Subcutaneous adipose tissue (tissue), 4 donors: ENCODE data around the gene LCLAT1. TPM values are rescaled to one million over a fixed set of nuclear protein-coding genes. Genes with fewer than 3 reads are reported as not detected.

Experiments used
- total RNA-seq, 4 donors: library from RNA; depleted of rRNA; stranded (reverse); fragments of >200 nt; gene quantifications; one replicate each; pipeline ENCODE4 v1.1.0, GENCODE V29; 2016
- TF ChIP-seq, protein P1 (sequence below): fragments of 450-650 bp; IDR thresholded peaks from one replicate; pipeline ENCODE4 v1.5.1; 2016; ENCODE audit warnings: low read depth, mild to moderate bottlenecking, control low read depth, antibody characterized with exemption, moderate library complexity

Gene LCLAT1
- total RNA-seq, 4 donors from 2014 or later: 4.0 to 12.4 (median 7.6) TPM

DNA sequence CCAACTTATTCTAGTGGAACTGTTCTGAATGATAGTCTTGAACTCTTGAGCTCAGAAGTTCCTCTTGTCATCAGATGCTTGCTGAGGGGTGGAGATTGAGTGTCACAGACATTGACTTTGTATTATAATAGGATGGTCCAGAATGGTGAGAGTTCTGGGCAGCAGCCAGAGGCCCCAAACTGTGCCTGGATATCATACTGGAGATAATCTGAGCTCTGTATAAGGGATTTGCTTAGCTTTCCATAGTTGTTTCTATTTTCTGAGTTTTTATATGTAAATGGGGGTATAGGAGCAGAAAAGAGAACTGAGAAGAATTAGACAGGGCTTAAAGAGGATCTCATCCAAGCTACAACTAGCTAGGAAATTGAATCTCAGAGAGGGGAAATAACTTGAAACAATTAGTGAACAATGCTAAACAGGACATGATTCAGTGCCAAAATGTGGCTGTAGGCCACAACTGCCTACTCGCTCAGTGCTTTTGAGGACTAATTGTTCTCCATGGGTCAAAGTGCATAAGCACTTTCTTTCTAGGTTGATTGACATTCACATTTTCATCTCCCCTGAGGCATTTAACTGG is 10.1 kb upstream of the LCLAT1 start:
- TF ChIP-seq, protein P1, sequence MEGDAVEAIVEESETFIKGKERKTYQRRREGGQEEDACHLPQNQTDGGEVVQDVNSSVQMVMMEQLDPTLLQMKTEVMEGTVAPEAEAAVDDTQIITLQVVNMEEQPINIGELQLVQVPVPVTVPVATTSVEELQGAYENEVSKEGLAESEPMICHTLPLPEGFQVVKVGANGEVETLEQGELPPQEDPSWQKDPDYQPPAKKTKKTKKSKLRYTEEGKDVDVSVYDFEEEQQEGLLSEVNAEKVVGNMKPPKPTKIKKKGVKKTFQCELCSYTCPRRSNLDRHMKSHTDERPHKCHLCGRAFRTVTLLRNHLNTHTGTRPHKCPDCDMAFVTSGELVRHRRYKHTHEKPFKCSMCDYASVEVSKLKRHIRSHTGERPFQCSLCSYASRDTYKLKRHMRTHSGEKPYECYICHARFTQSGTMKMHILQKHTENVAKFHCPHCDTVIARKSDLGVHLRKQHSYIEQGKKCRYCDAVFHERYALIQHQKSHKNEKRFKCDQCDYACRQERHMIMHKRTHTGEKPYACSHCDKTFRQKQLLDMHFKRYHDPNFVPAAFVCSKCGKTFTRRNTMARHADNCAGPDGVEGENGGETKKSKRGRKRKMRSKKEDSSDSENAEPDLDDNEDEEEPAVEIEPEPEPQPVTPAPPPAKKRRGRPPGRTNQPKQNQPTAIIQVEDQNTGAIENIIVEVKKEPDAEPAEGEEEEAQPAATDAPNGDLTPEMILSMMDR: no peak

DNA sequence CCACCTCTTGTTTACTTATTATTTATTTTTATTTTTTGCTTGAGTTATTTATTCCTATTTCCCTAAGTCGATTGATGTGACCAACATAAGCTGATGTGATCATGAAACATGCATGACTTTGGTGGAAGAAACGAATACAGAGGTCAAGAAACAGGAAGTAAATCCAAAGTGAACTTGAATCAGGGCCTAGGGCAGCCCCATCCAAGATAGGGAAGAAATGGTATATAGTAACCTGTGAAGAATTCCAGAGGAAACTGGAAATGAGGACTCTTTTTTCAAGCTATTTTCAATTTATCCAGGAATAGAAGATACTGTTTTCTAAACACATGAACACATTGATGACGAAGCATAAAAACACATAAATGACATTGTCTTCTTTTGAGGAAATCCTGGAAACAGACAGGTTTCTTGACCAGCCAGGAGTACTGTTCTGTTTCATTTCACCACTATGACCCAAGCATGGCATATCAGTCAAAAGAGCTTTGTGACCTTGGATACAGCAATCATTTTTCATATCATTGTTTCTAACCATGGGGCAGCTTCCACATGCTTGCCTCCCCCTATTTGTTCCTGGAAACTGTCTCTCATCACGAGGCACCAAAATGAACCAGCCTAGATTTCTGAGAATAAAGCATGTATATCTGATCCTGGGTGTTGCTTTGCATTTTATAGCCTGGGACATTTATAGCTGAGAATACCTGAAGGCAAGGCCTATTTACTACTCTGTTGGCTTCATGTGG is 9.1 kb upstream of the LCLAT1 start:
- TF ChIP-seq, protein P1: no peak

DNA sequence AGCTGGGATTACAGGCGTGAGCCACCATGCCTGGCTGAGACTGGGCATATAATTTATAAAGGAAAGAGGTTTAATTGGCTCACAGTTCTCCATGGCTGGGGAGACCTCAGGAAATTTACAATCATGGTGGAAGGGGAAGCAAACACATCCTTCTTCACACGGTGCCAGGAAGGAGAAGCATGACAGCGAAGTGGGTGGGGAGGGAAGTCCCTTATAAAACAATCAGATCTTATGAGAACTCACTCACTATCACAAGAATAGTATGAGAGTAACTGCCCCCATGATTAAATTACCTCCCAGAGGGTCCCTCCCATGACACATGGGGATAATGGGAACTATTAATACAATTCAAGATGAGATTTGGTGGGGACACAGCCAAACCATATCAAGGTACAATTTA is 7.8 kb upstream of the LCLAT1 start:
- TF ChIP-seq, protein P1: no peak

DNA sequence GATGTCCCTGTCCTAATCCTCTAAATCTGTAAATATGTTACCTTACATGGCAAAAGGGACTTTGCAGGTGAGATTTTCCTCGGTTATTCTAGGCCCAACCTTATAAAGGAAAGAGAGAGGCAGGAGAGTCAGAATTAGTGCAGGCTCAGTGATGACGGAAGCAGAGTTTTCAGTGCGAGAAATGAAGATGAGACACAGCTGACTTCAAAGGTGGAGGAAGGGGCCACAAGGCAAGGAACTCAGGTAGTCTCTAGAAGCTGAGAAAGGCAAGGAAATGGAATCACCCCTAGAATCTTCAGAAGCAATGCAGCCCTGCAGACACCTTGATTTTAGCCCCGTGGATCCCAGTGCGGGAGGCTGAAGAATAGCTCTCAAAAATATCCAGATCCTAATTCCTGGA is 7.2 kb upstream of the LCLAT1 start:
- TF ChIP-seq, protein P1: no peak

DNA sequence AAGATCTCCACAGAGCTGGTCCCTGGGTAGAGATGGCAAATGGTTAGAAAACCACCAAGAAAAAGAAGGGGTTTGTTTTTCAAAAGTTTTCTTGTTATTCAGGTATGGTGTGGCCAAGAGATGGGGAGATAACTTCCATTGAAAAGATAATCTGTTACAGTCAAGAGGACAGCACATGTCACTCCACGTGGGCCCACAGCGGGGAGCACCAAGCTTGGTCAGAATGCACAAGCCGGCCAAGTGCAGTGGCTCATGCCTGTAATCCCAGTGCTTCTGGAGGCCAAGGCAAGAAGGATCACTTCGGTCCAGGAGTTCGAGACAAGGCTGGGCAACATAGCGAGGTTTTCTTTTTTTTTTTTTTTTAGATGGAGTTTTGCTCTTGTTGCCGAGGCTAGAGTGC is 6.0 kb upstream of the LCLAT1 start:
- TF ChIP-seq, protein P1: no peak

DNA sequence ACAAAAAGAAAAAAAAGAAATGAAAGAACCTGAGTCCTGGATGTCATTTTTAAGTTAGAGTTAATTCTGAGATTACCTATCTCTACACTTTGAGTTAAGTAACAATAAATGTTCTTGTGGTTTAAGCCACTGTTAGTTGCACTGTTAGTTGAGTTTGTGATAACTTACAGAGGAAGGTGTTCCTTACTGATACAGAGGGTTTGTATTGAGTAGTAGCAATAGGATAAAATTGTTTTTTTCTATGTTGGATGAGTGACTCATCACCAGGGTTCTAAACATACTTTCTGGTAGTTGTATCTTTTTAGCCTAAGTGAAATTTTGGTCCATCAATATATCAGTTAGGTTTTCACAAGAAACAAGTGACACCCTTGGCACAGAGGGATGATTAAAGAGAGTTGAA is 4.0 kb upstream of the LCLAT1 start:
- TF ChIP-seq, protein P1: no peak

DNA sequence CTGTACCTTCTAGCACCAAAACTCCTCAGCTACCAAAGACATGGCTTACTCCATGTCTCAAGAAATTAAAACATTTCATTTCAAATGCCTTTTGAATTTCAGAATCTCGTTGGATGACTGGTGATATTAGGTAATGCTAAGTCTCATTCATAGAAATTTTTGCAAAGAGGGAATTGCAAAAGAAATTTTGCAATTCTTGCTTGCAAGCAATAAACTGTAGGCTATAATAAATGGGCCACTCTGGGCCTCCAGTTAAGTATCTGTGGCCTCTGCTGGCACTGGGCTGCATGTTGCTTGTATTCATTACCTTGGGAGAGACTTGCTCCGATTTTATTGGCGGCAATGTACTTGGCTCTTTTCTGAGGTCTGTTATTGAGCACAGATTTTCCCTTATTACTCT is 2.8 kb upstream of the LCLAT1 start:
- TF ChIP-seq, protein P1: no peak
